A549 (cell line): Measurements from ENCODE around the gene FBF1. TPM values are rescaled to one million over a fixed set of nuclear protein-coding genes. Genes with fewer than 3 reads are reported as not detected.

Experiments used
- ATAC-seq, 2 experiments: fragments of 200-7000 bp in 1 of 2; fragments of >200 bp in 1 of 2; cut with Nextera tagmentation in 1 of 2; cut with Tn5 transposase in 1 of 2; 3 replicates each; pipeline versions ENCODE4 v1.8.0 to v1.9.1; 2018 to 2020; ENCODE audit warnings: mild to moderate bottlenecking in 1 of 2, moderate library complexity in 1 of 2
- CTCF ChIA-PET: fragments of 300-600 bp; sonication (Branson Sonifier 250); formaldehyde crosslinking; extraction: SDS; loops from one replicate; lab custom pipeline; 2021; ENCODE audit warnings: antibody characterized with exemption, inconsistent platforms; lab: Yijun Ruan, JAX
- POLR2A ChIA-PET: fragments of 350-600 bp; formaldehyde crosslinking; extraction: SDS; loops from one replicate; lab custom pipeline; 2021; ENCODE audit warnings: antibody characterized with exemption, inconsistent platforms; lab: Yijun Ruan, JAX
- DNase-seq, 2 experiments: peaks; one replicate each; pipeline versions ENCODE4 v3.0.0 to v3.0.0-alpha.2; 2011 to 2016; ENCODE audit warnings: low read depth in 1 of 2, low spot score in 1 of 2
- FAIRE-seq: peaks from 2 replicates; lab custom pipeline; 2011; peaks lifted over from hg19 to GRCh38; lab: Jason Lieb, UNC
- H3K27ac ChIP-seq, 2 experiments: fragments of >200 bp; sonication (Bioruptor Twin); formaldehyde crosslinking; 3 replicates each; pipeline ENCODE4 v1.5.1; 2016 to 2017
- H3K4me1 ChIP-seq: fragments of >200 bp; sonication (Bioruptor Twin); formaldehyde crosslinking; 3 replicates; pipeline ENCODE4 v1.6.1; 2016
- H3K4me2 ChIP-seq: fragments of >200 bp; sonication (Bioruptor Twin); formaldehyde crosslinking; 3 replicates; pipeline ENCODE4 v1.6.1; 2016
- H3K4me3 ChIP-seq: fragments of >200 bp; sonication (Bioruptor Twin); formaldehyde crosslinking; 3 replicates; pipeline ENCODE4 v1.5.1; 2016
- H3K9me3 ChIP-seq: fragments of >200 bp; sonication (Bioruptor Twin); formaldehyde crosslinking; 3 replicates; pipeline ENCODE4 v1.6.1; 2016
- ATOH8 ChIP-seq: fragments of 250-450 bp; sonication (Bioruptor Pico); IDR thresholded peaks from 2 replicates; pipeline ENCODE4 v1.5.0; 2020; ENCODE audit warnings: low read depth, mild to moderate bottlenecking, moderate library complexity
- CBX2 ChIP-seq: fragments of 200-600 bp; sonication (generic); IDR thresholded peaks from 2 replicates; pipeline ENCODE4 v1.6.1; 2016; ENCODE audit warnings: low read depth, mild to moderate bottlenecking, borderline replicate concordance
- CTCF ChIP-seq: fragments of >200 bp; sonication (Bioruptor Twin); formaldehyde crosslinking; IDR thresholded peaks from 3 replicates; pipeline ENCODE4 v1.5.1; 2016
- E2F6 ChIP-seq: IDR thresholded peaks from 2 replicates; pipeline ENCODE4 v1.6.1; 2012; ENCODE audit warnings: low read depth, borderline replicate concordance
- FOSL2 ChIP-seq, 2 experiments: fragments of 450-650 bp in 1 of 2; fragments of >200 bp in 1 of 2; sonication (Bioruptor Twin) in 1 of 2; formaldehyde crosslinking; IDR thresholded peaks; 2 replicates each; pipeline versions ENCODE4 v1.5.0 to v1.6.1; 2016 to 2020; ENCODE audit warnings: mild to moderate bottlenecking in 1 of 2, moderate library complexity in 1 of 2
- HES2 ChIP-seq: fragments of >200 bp; sonication (Bioruptor Twin); formaldehyde crosslinking; IDR thresholded peaks from 2 replicates; pipeline ENCODE4 v1.6.1; 2016
- HMGXB4 ChIP-seq: fragments of 250-450 bp; sonication (Bioruptor Pico); IDR thresholded peaks from 2 replicates; pipeline ENCODE4 v1.5.0; 2021; ENCODE audit warnings: mild to moderate bottlenecking, moderate library complexity, borderline replicate concordance
- HOXB13 ChIP-seq: fragments of 250-450 bp; sonication (Bioruptor Pico); IDR thresholded peaks from 2 replicates; pipeline ENCODE4 v1.5.0; 2020; ENCODE audit warnings: low read depth, mild to moderate bottlenecking, moderate library complexity
- KDM1A ChIP-seq: fragments of 200-600 bp; sonication (generic); IDR thresholded peaks from 2 replicates; pipeline ENCODE4 v1.6.1; 2016; ENCODE audit warnings: low read depth, mild to moderate bottlenecking
- MAZ ChIP-seq: fragments of 150-350 bp; IDR thresholded peaks from 2 replicates; pipeline ENCODE4 v1.6.1; 2014; ENCODE audit warnings: antibody characterized with exemption, low read depth, low read length, borderline replicate concordance
- NFE2L2 ChIP-seq: fragments of 150-350 bp; conservative IDR thresholded peaks from 2 replicates; pipeline ENCODE4 v1.6.1; 2014; ENCODE audit warnings: low read length
- NR3C1 ChIP-seq: fragments of >200 bp; sonication (Bioruptor Twin); formaldehyde crosslinking; IDR thresholded peaks from 3 replicates; pipeline ENCODE4 v1.6.1; 2017
- POLR2A ChIP-seq: IDR thresholded peaks from 2 replicates; pipeline ENCODE4 v1.6.1; 2012; ENCODE audit warnings: mild to moderate bottlenecking, low read length
- RAD21 ChIP-seq, 2 experiments: fragments of >200 bp in 1 of 2; sonication (Bioruptor Twin) in 1 of 2; formaldehyde crosslinking in 1 of 2; IDR thresholded peaks in 1 of 2; conservative IDR thresholded peaks in 1 of 2; 2 replicates in 1 of 2; 3 replicates in 1 of 2; pipeline ENCODE4 v1.6.1; 2012 to 2018; ENCODE audit warnings: inconsistent platforms in 1 of 2
- REST ChIP-seq: fragments of 200-600 bp; sonication (generic); IDR thresholded peaks from 2 replicates; pipeline ENCODE4 v1.6.1; 2016; ENCODE audit warnings: antibody characterized with exemption, mild to moderate bottlenecking, moderate library complexity
- RFX5 ChIP-seq: fragments of 450-650 bp; IDR thresholded peaks from 2 replicates; pipeline ENCODE4 v1.7.1; 2014; ENCODE audit warnings: antibody characterized with exemption, mild to moderate bottlenecking, moderate library complexity
- TFCP2L1 ChIP-seq: fragments of 250-450 bp; sonication (Bioruptor Pico); IDR thresholded peaks from 2 replicates; pipeline ENCODE4 v1.5.0; 2021; ENCODE audit warnings: mild to moderate bottlenecking
- TP53 ChIP-seq: fragments of 250-450 bp; sonication (Bioruptor Pico); IDR thresholded peaks from 2 replicates; pipeline ENCODE4 v1.5.0; 2021; ENCODE audit warnings: mild to moderate bottlenecking, moderate library complexity
- USF2 ChIP-seq: fragments of 450-650 bp; IDR thresholded peaks from 2 replicates; pipeline ENCODE4 v1.6.1; 2014; ENCODE audit warnings: antibody characterized with exemption
- ZC3H11A ChIP-seq: fragments of 450-650 bp; IDR thresholded peaks from 2 replicates; pipeline ENCODE4 v1.6.1; 2014; ENCODE audit warnings: antibody characterized with exemption, mild to moderate bottlenecking
- WGBS: methylation state at CpG from one replicate; pipeline ENCODE4 v1.1.6; 2017; ENCODE audit errors: missing lambda C conversion rate; 5-methylcytosine and 5-hydroxymethylcytosine counted together
- polyA plus RNA-seq, 4 experiments: library from polyadenylated mRNA; depleted of rRNA in 3 of 4; stranded (reverse); fragments of >200 nt; fragmentation: RNase III in 1 of 4; extraction: RNeasy Plus Mini Kit Qiagen cat#74134 plus additional on column Dnase treatment in 1 of 4; gene quantifications; 2 replicates in 3 of 4; 3 replicates in 1 of 4; pipeline ENCODE4 v1.2.3, GENCODE V29; 2011 to 2017

FBF1 gene
- polyA plus RNA-seq, 2 of the 4 experiments (the other 2 are of a cell fraction): 8.5 to 17.8 TPM

- WGBS: 93% methylated on average over 23 of the region's 23 CpGs
- no peak for DNase-seq
- H3K4me1 ChIP-seq: peaks cover 25% of the 10 kb centered on the region
- H3K4me2 ChIP-seq: no peak overlapping the region
- CTCF ChIA-PET: interaction anchor here (0.7 to 22.8 kb wide), 14 partner anchors 22 to 380 kb away, joined by 3 to 513 read pairs (median 4); partner anchors contain the start of genes CDK3, TRIM47 and WBP2
- no peaks in the 10 kb centered on the region for H3K9me3 ChIP-seq
- ATAC-seq: no peak
- no peak overlapping the region for H3K4me3 ChIP-seq
- no peak for TF ChIP-seq HOXB13
- no peak for TF ChIP-seq USF2
- no peak for TF ChIP-seq RAD21 (conservative IDR thresholded peaks at IDR 0.05 in 1 of 2, IDR thresholded peaks at IDR 0.05 in 1 of 2)
- TF ChIP-seq ZC3H11A: no peak
- no peak for TF ChIP-seq FOSL2 (IDR thresholded peaks at IDR 0.05)
- no peak for TF ChIP-seq FOSL2 (CRISPR knock-in tag; IDR thresholded peaks at IDR 0.05)
- no peak for TF ChIP-seq HES2
- no peak for TF ChIP-seq KDM1A
- TF ChIP-seq NFE2L2: no peak
- no peak for TF ChIP-seq RFX5
- TF ChIP-seq E2F6: no peak
- no peak for TF ChIP-seq CBX2
- TF ChIP-seq NR3C1: no peak
- TF ChIP-seq REST: no peak
- FAIRE-seq: no peak
- H3K27ac ChIP-seq: no peak overlapping the region
- POLR2A ChIA-PET: no interaction called here
Measured at GRCh38 chr17:75899767-75900468, 40.9 kb downstream of the FBF1 start.

- ATAC-seq (no peak), DNase-seq (no peak), FAIRE-seq (no peak)
- WGBS: 92% methylated on average over 13 of the region's 13 CpGs
- Histone ChIP-seq H3K4me3 (no peak overlapping the region), H3K27ac (no peak overlapping the region), H3K9me3 (no peaks in the 10 kb centered on the region), H3K4me1 (peaks cover 29% of the 10 kb centered on the region), H3K4me2 (no peak overlapping the region)
- POLR2A ChIA-PET: interaction anchor here (0.9 kb wide), 1 partner anchor 119 kb away, joined by 3 read pairs; no protein-coding TSS in a partner anchor
- CTCF ChIA-PET: interaction anchor here (0.9 to 22.8 kb wide), 10 partner anchors 22 to 380 kb away, joined by 3 to 513 read pairs (median 4); partner anchors contain the start of genes CDK3, TRIM47 and WBP2
- no peak for TF ChIP-seq FOSL2 (IDR thresholded peaks at IDR 0.05)
- TF ChIP-seq FOSL2 (CRISPR knock-in tag; IDR thresholded peaks at IDR 0.05): no peak
- no peak for TF ChIP-seq MAZ
- no peak for TF ChIP-seq HES2
- no peak for TF ChIP-seq CTCF
- TF ChIP-seq ATOH8 (CRISPR knock-in tag): no peak
- TF ChIP-seq USF2: no peak
- TF ChIP-seq RAD21 (conservative IDR thresholded peaks at IDR 0.05 in 1 of 2, IDR thresholded peaks at IDR 0.05 in 1 of 2): no peak
- no peak for TF ChIP-seq HMGXB4 (CRISPR knock-in tag)
- no peak for TF ChIP-seq CBX2
- TF ChIP-seq POLR2A: no peak
- no peak for TF ChIP-seq TP53
- TF ChIP-seq TFCP2L1 (CRISPR knock-in tag): no peak
- no peak for TF ChIP-seq E2F6
Measured at GRCh38 chr17:75899353-75899752, 41.5 kb downstream of the FBF1 start.
